GM13977 (cell line): ENCODE data around the gene GPRIN2.

Experiments used
- DNase-seq: peaks from one replicate; pipeline ENCODE4 v3.0.0; 2012; ENCODE audit warnings: low spot score
- in situ Hi-C: fragments of 300-500 bp; cut with MboI; formaldehyde crosslinking; loops from one replicate; pipeline ENCODE4 v1.12.0; 2022; ENCODE audit warnings: low sequenced_read_pairs, low pct_unique_long_range_greater_than_20kb, mixed read lengths, inconsistent platforms; ENCODE audit not compliant: unreplicated experiment
- TF ChIP-seq, protein P1 (sequence below): IDR thresholded peaks from 2 replicates; pipeline ENCODE4 v1.5.1; 2012; ENCODE audit warnings: mild to moderate bottlenecking, control low read depth; ENCODE audit not compliant: insufficient read depth; ENCODE audit errors: extremely low read depth, missing control alignments

The GPRIN2 gene

DNA sequence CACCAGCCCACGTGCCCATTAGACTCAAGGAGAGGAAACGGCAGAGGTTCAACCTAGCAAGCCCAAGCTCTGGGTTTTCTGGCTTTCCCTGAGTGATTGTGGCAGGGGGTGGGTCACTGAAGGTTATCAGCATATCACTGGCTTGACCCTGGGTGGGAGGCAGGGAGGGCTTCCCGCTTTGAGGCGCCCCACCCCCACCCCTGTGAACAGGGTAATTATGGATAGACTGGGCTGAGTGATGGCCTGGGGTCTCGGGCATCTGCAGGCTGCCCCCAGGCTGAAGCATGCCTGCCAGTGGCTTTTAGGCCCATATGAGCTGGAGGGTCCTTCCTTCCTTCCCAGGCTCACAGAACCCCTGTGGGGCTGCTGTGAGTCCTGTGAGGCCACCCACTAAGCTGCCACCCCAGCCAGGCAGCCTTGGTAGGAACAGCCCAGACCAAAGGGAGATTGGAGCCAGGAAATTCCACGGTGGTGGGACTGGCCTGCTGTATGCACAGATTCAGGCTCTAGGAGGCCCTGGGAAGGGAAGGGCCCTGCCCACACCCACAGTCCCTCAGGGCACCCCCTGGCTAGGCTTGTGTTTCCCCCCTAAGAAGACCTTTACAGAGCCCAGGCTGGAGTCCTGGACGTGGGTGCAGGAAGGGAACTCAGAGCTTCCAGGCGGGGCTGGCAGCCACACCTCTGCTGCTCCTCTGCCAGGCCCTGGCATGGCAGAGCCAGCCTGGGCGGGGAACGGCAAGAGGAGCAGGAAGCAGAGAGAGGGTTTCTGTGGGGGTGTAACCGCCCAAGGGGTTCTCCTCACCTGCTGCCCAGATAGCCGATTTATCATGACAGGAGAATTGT is 33.1 kb downstream of the GPRIN2 start:
- DNase-seq: no peak
- TF ChIP-seq, protein P1, sequence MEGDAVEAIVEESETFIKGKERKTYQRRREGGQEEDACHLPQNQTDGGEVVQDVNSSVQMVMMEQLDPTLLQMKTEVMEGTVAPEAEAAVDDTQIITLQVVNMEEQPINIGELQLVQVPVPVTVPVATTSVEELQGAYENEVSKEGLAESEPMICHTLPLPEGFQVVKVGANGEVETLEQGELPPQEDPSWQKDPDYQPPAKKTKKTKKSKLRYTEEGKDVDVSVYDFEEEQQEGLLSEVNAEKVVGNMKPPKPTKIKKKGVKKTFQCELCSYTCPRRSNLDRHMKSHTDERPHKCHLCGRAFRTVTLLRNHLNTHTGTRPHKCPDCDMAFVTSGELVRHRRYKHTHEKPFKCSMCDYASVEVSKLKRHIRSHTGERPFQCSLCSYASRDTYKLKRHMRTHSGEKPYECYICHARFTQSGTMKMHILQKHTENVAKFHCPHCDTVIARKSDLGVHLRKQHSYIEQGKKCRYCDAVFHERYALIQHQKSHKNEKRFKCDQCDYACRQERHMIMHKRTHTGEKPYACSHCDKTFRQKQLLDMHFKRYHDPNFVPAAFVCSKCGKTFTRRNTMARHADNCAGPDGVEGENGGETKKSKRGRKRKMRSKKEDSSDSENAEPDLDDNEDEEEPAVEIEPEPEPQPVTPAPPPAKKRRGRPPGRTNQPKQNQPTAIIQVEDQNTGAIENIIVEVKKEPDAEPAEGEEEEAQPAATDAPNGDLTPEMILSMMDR: no peak
- in situ Hi-C loops: no loop called here

DNA sequence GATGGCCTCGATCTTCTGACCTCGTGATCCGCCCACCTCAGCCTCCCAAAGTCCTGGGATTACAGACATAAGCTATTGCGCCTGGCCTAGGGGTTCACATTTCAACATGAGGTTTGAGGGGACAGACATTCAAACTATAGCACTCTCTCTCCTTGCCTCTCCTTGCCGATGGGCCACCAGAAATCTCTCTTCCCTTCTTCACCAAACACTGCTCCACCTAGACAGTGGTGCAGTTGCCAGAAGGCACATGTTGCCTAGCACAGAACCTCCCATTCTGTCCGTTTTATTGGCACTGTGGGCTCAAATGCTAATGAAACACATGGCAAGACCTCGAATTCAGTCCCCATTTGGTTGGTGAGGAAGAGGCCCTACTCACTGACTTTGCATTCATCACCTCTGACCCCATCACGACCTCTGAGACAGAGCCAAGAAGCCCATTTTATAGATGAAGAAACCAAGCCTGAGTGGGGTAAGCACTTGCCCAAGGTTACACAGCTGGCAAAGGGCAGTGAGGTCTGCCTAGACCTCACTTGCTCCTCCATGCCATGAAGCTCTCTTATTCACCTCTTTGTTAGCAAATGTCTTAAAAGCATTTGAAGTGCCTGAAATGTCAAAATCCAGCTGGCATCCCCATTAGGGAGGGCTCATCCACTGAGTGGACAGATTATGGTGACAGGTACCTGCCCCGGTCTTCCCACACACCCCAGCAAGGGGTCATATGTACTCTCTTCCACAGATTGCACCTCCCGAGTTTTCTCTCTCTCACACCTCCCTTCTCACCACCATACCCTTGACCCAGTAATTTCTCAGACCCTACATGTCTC is 34.0 kb downstream of the GPRIN2 start:
- DNase-seq: no peak
- TF ChIP-seq, protein P1: no peak
- in situ Hi-C loops: no loop called here

DNA sequence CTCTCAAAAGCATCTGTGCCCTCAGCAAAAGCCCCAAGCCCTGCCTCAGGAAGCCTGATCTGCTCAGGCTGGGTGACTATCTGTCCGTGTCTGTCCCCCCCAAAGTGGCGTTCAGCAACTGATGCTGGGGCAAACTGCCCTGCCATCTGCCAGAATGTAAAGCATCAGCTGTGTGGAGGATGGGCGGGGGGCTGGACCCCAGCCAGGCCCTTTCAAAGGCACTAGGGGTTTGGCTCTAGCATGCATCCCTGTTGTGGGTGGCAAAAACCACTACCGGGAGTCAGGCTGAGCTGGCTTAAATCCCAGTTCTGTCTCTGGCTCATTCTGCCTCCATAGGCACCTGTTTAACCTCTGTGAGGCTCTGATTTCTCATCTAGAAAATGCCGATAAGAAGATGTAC is 35.5 kb downstream of the GPRIN2 start:
- TF ChIP-seq, protein P1: no peak
- no peak for DNase-seq
- in situ Hi-C loops: no loop called here

DNA sequence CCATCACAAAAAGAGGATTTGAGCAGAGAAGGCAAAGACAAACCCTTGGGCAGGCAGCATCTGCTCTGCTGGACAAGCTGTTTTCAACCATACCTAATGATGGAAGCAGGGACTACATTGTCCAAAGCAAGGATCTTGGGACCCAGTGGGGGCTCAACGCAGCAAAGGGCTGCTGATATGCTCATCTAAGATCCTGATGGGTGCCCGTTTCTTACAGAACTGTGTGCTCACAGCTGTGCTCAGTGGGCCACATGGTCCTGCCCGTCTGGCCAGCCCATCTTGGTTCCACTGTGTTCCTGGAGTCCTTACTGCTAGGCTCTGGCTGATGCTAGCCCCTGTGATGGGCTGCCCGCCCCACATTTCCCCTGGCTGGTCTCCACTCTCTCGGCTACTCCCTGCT is 36.1 kb downstream of the GPRIN2 start:
- in situ Hi-C loops: no loop called here
- TF ChIP-seq, protein P1: no peak
- DNase-seq: no peak

DNA sequence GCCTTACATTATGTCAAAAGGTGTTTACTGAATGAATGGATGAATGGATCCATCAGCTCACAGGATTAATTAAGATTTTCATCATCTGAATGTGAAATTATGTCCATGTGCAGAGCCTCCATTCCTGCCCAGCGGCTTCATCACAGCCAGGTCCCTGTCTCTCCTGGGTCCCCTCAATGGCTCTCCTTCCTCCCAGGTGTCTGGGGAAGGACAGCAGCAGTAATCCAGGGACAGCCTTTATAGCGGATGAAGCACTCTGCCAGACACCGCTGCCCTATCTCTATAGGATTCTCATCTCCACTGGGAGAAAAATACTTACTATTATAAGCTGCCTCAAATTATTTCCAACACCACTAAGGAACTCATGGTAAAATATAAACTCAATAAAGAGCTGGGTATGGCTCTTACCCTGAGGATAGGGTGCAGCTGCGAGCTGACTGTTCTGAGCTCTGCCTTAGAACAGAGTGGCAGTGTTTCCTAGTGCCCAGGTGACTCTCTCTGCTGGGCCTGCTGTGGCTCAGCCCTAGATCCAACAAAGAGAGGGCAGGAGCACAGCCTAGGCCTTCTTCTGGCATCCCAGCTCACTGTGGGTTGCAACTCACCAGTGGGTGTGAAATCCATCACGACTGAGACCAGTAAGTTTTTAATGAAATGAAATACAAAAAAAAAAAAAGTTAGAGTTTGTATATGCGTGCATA is 38.3 kb downstream of the GPRIN2 start:
- in situ Hi-C loops: no loop called here
- TF ChIP-seq, protein P1: no peak
- DNase-seq: no peak

DNA sequence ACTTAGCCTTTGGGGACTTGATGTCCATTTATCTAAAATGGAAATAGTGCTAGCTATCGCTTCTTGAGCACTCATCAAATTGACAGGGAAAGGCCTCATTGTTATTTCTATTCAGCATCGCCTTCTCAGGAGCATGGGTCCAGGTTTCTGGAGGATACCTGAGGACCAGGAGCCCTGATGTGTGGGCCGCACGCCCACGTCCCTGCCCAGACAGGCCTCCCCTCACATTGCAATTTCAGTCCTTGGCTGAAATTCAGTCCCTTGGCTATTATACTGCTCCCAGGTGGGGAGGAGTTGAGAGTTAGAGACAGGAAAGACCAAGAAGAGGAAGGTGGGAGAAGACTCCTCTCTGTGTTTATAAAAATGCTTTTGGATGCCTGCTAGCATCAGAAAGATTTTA is 38.9 kb downstream of the GPRIN2 start:
- no peak for DNase-seq
- in situ Hi-C loops: no loop called here
- TF ChIP-seq, protein P1: no peak
